ENCODE data around the gene CALD1.

GRCh38 chr7:134758981-134759380, 20.5 kb upstream of the CALD1 start:
- TF ChIP-seq CTCF (IDR thresholded peaks at IDR 0.05) (no peak), POLR2AphosphoS5 (IDR thresholded peaks at IDR 0.05) (no peak), POLR2A (IDR thresholded peaks at IDR 0.05) (no peak)

Data from stomach (tissue), 4 donors.